Bronchial epithelial cell (primary cell): ENCODE results near the gene FAM149B1. TPM values are rescaled to one million over a fixed set of nuclear protein-coding genes. Genes with fewer than 3 reads are reported as not detected.

Source experiments
- DNase-seq: peaks from one replicate; pipeline ENCODE4 v3.0.0-alpha.2; 2010; ENCODE audit warnings: low read depth
- FAIRE-seq: peaks from 2 replicates; lab custom pipeline; 2011; peaks lifted over from hg19 to GRCh38; lab: Jason Lieb, UNC
- H3K27me3 ChIP-seq: 2 replicates; pipeline ENCODE4 v1.5.1; 2011; ENCODE audit warnings: low read length; ENCODE audit not compliant: control insufficient read depth, insufficient read depth
- H3K36me3 ChIP-seq: 2 replicates; pipeline ENCODE4 v1.5.1; 2011; ENCODE audit warnings: low read length; ENCODE audit not compliant: control insufficient read depth, insufficient read depth
- H3K4me3 ChIP-seq: 2 replicates; pipeline ENCODE4 v1.5.1; 2011; ENCODE audit warnings: mild to moderate bottlenecking, low read depth, low read length, control low read depth
- CTCF ChIP-seq: IDR thresholded peaks from 2 replicates; pipeline ENCODE4 v1.5.1; 2011; ENCODE audit warnings: mild to moderate bottlenecking, moderate library complexity, low read length, control low read depth, inconsistent platforms; ENCODE audit not compliant: insufficient read depth, severe bottlenecking
- total RNA-seq: library from RNA; depleted of rRNA; stranded (reverse); fragments of >200 nt; gene quantifications from 2 replicates; pipeline ENCODE4 v1.2.1, GENCODE V29; 2014

Gene FAM149B1
- total RNA-seq, 1 donor from 2014 or later = 17.6 TPM

GRCh38 chr10:73152009-73152408 lies 15.9 kb upstream of the FAM149B1 start:
- Histone ChIP-seq H3K36me3 (peaks cover 8% of the 10 kb centered on the region), H3K4me3 (no peak overlapping the region), H3K27me3 (no peaks in the 10 kb centered on the region)
- DNase-seq (no peak), FAIRE-seq (no peak)
- no peak for TF ChIP-seq CTCF

GRCh38 chr10:73156054-73156453 lies 11.9 kb upstream of the FAM149B1 start:
- H3K27me3 ChIP-seq = no peaks in the 10 kb centered on the region
- TF ChIP-seq CTCF = no peak
- DNase-seq = no peak
- H3K4me3 ChIP-seq = no peak overlapping the region
- no peak for FAIRE-seq
- H3K36me3 ChIP-seq = peaks cover 6% of the 10 kb centered on the region

- peak; percentile 62 for TF ChIP-seq CTCF
- H3K36me3 ChIP-seq = peaks cover 7% of the 10 kb centered on the region
- H3K27me3 ChIP-seq = no peaks in the 10 kb centered on the region
- FAIRE-seq = no peak
- H3K4me3 ChIP-seq = no peak overlapping the region
- DNase-seq = peak; percentile 38
Measured at GRCh38 chr10:73159038-73159648, 8.8 kb upstream of the FAM149B1 start.

GRCh38 chr10:73161079-73161478 lies 6.8 kb upstream of the FAM149B1 start:
- no peak for TF ChIP-seq CTCF
- no peak for DNase-seq
- peaks cover 6% of the 10 kb centered on the region for H3K36me3 ChIP-seq
- no peak overlapping the region for H3K4me3 ChIP-seq
- no peak for FAIRE-seq
- no peaks in the 10 kb centered on the region for H3K27me3 ChIP-seq

GRCh38 chr10:73161662-73162061 lies 6.3 kb upstream of the FAM149B1 start:
- DNase-seq (no peak), FAIRE-seq (no peak)
- TF ChIP-seq CTCF = no peak
- Histone ChIP-seq H3K4me3 (no peak overlapping the region), H3K27me3 (no peaks in the 10 kb centered on the region), H3K36me3 (peaks cover 4% of the 10 kb centered on the region)

GRCh38 chr10:73163096-73163495 lies 4.8 kb upstream of the FAM149B1 start:
- Histone ChIP-seq H3K27me3 (no peaks in the 10 kb centered on the region), H3K36me3 (peaks cover 4% of the 10 kb centered on the region), H3K4me3 (no peak overlapping the region)
- TF ChIP-seq CTCF = no peak
- no peak for FAIRE-seq
- DNase-seq = no peak
